Measurements from ENCODE around the gene TMEM117.

GRCh38 chr12:43824207-43824775 is 11.6 kb upstream of the TMEM117 start:
- no peak for TF ChIP-seq CTCF (IDR thresholded peaks at IDR 0.05; ENCODE audit: low read depth, low read length)
- no peak for TF ChIP-seq EZH2phosphoT487 (IDR thresholded peaks at IDR 0.05; ENCODE audit: low read depth)
